NB4 (cell line): ENCODE results near the gene NCCRP1.

ENCODE experiments used
- DNase-seq: peaks from one replicate; pipeline ENCODE4 v3.0.0; 2010; ENCODE audit warnings: low read depth
- H3K4me3 ChIP-seq: one replicate; pipeline ENCODE4 v1.5.1; 2011; ENCODE audit warnings: mild to moderate bottlenecking, low read depth, low read length, moderate library complexity
- CTCF ChIP-seq: IDR thresholded peaks from one replicate; pipeline ENCODE4 v1.5.1; 2012; ENCODE audit warnings: low read depth, low read length
- MYC ChIP-seq: IDR thresholded peaks from 2 replicates; pipeline ENCODE4 v1.6.1; 2011; ENCODE audit warnings: low read depth, low read length
- POLR2A ChIP-seq: IDR thresholded peaks from 2 replicates; pipeline ENCODE4 v1.6.1; 2011; ENCODE audit warnings: mild to moderate bottlenecking; ENCODE audit not compliant: insufficient read length; ENCODE audit errors: extremely low read depth
- TF ChIP-seq, protein P1 (sequence below): IDR thresholded peaks from 2 replicates; pipeline ENCODE4 v1.6.1; 2011; ENCODE audit warnings: low read depth, low read length

Gene NCCRP1

DNA sequence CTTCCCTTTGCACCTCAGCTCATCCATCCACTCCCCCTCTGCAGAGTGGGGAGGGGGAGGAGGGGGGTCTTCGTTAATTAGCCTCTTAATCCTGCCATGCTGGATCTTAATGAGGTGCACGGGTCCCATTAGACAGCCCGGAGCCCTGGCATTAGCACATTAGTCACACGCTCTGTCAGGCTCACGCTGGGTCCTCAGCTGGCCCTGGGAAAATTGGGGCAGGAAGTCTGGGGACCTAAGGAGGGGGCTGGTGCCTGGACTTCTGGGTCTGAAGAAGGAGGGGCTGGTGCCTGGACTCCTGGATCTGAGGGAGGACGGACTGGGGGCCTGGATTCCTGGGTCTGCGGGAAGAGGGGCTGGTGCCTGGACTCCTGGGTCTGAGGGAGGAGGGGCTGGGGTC is 444 bp upstream of the NCCRP1 start:
- no peak for DNase-seq
- no peak overlapping the region for H3K4me3 ChIP-seq
- TF ChIP-seq MYC (no peak), POLR2A (no peak), CTCF (no peak)
- TF ChIP-seq, protein P1, sequence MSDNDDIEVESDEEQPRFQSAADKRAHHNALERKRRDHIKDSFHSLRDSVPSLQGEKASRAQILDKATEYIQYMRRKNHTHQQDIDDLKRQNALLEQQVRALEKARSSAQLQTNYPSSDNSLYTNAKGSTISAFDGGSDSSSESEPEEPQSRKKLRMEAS: no peak

- DNase-seq: no peak
- TF ChIP-seq POLR2A: no peak
- no peak for TF ChIP-seq CTCF
- no peak for TF ChIP-seq MYC
- TF ChIP-seq, protein P1: no peak
- no peak overlapping the region for H3K4me3 ChIP-seq
These were observed 1.0 kb downstream of the NCCRP1 start for GRCh38 chr19:39197808-39198207.

DNA sequence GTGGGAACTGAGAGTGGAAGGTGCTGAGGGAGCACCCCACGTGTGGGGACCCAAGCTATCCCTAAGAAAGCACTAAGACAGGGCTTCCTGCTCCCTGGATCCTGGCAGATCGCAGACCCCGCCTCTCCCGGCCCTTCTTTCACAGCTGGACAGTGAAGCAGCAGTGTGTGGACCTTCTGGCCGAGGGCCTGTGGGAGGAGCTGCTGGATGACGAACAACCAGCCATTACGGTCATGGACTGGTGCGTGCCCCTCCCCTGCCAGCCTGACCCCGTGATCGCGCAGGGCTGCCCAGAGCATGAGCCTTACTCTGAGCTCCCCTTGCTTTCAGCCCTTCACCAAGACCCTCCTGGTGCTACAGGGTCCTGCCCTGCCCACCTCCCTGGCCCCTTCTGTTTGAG is 2.3 kb downstream of the NCCRP1 start:
- H3K4me3 ChIP-seq: no peak overlapping the region
- no peak for DNase-seq

DNA sequence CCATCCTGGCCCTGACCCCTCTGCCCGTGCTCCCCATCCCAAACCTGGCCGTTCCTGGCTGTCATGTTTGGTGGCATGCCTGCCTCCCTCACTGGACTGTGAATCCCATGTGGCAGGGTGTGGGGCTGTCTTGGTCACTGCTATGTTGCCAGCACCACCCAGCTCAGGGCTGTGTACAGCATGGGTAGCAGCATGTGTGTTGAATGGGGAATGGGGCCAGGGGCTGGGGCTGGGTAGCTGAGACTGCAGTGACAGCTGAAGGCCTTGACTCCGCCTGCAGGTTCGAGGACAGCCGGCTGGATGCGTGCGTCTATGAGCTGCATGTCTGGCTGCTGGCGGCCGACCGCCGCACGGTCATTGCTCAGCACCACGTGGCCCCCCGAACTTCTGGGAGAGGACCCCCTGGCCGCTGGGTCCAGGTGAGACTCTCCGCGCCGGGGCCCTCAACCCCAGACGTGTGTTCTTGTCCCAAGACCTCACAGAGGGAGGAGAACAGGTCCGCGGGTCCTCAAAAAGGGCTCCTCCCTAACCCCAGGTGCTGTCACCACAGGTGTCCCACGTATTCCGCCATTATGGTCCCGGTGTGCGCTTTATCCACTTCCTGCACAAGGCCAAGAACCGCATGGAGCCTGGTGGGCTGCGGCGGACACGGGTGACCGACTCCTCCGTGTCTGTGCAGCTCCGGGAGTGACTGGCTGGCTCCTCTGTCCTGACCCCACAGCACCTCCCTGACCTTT is 3.5 kb downstream of the NCCRP1 start:
- TF ChIP-seq POLR2A (no peak), MYC (no peak), CTCF (no peak)
- TF ChIP-seq, protein P1: no peak
- no peak overlapping the region for H3K4me3 ChIP-seq

More for the DNA sequence above, 2.3 kb downstream of the NCCRP1 start:
- TF ChIP-seq CTCF (no peak), MYC (no peak), POLR2A (no peak)
- TF ChIP-seq, protein P1: no peak

GRCh38 chr19:39200803-39201115 is 4.0 kb downstream of the NCCRP1 start:
- TF ChIP-seq CTCF: no peak

More for the DNA sequence above, 3.5 kb downstream of the NCCRP1 start:
- DNase-seq: no peak

DNA sequence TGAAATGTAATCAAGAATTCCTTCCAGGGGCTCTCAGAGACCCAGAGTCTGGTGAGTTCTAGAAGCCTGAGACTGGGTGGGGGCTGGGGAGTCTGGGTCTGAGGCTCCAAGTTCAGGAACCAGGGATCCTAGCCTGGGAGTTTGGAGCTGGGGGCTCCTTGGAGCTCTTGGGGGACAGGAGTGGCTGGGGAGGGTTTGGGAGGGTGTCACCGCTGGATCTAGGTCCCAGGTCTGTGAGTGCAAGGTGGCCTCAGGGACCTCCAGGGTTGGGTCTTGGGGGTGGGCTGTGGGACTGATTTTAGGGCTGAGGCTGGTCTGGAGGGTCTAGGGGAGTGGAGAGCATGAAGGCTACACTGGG is 6.2 kb downstream of the NCCRP1 start:
- DNase-seq: no peak
- H3K4me3 ChIP-seq: no peak overlapping the region
- no peak for TF ChIP-seq MYC
- TF ChIP-seq CTCF: no peak
- TF ChIP-seq, protein P1: no peak
- TF ChIP-seq POLR2A: no peak

More at GRCh38 chr19:39200803-39201115, 4.0 kb downstream of the NCCRP1 start:
- H3K4me3 ChIP-seq: no peak overlapping the region
- no peak for DNase-seq
